Erythroblast (primary cell): Measurements from ENCODE around the gene MOV10L1.

Experiments
- GATA1 ChIP-seq: IDR thresholded peaks from 2 replicates; pipeline ENCODE4 v1.6.1; 2011; ENCODE audit warnings: low read depth, mild to moderate bottlenecking, control low read depth, low read length, moderate library complexity
- POLR2A ChIP-seq: IDR thresholded peaks from 2 replicates; pipeline ENCODE4 v1.6.1; 2011; ENCODE audit warnings: mild to moderate bottlenecking, low read length

DNA sequence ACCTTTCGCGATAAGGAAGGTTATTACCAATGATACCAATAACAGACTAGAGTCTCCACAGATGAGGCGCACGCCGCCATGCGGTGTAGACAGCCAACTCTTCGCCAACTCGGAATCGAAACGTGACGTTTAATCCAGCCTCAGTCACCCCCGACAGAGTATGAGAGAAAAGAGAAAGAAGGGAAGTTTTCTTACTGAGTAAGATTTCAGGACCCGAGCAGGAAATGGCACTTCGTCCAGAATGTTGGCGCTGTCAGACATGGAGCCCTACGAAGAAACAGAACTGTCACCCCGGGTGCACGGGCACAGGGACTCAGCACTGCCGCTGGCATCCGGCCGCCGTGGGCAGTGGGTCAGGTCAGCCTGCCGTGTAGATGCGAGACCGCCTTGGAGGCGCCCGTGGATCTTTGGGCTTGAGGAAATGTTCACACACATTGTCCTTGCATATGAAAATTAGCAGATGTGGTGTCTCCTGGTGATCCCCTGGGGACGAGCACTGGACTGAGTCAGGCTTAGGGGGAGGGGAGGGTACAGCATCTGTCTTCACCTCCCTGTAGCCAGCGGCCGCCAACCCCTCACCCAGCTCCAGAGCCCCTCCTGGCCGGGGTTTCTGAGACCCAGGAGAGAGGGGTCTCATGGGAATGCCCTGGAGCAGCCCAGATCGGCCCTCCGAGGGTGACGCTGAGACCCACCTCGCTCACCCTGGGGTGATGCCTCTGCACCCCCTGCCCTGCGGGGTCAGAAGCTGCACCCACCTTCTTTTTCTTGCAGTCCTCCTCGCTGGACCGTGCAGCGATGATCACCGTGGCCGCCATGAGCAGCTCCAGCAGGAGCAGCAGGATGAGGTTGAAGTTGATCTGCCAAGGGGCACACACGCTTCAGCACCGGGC is 12.9 kb upstream of the MOV10L1 start:
- no peak for TF ChIP-seq POLR2A
- TF ChIP-seq GATA1: no peak
